HG02798 (cell line): ENCODE measurements around the gene DEFB110.
A peak's percentile ranks its signal among the peaks of the same experiment; 100 is the strongest.

Source experiments
- ATAC-seq: cut with Tn5 transposase; IDR thresholded peaks from one replicate; pipeline ENCODE4 v1.9.1; 2021; ENCODE audit warnings: mild to moderate bottlenecking; ENCODE audit not compliant: unreplicated experiment, poor library complexity

The DEFB110 gene

GRCh38 chr6:50021894-50022293 is at the start of gene DEFB110:
DEFB110 (minus strand) TSS chr6:50021994; CDS start chr6:50021935, 59 bp downstream.
- ATAC-seq: no peak

GRCh38 chr6:50070101-50070500 is 48.3 kb upstream of the DEFB110 start:
- ATAC-seq: no peak

GRCh38 chr6:50062051-50062450 is 40.3 kb upstream of the DEFB110 start:
- no peak for ATAC-seq

GRCh38 chr6:50056242-50056641 is 34.4 kb upstream of the DEFB110 start:
- peak; percentile 58 for ATAC-seq

GRCh38 chr6:50049829-50050228 is 28.0 kb upstream of the DEFB110 start, which contains the start of gene DEFB112:
DEFB112 (minus strand) TSS chr6:50049929; CDS start chr6:50049869, 60 bp downstream.
- no peak for ATAC-seq

GRCh38 chr6:50047026-50047425 is 25.2 kb upstream of the DEFB110 start:
- no peak for ATAC-seq

- no peak for ATAC-seq
These were observed 9.2 kb upstream of the DEFB110 start for GRCh38 chr6:50030777-50031562.

- ATAC-seq: no peak
These were observed 8.6 kb upstream of the DEFB110 start for GRCh38 chr6:50030350-50030749.

- ATAC-seq: no peak
These were observed 3.5 kb upstream of the DEFB110 start for GRCh38 chr6:50025258-50025657.

GRCh38 chr6:50007819-50008218 is 14.0 kb downstream of the DEFB110 start:
- no peak for ATAC-seq

- ATAC-seq: no peak
These were observed 18.7 kb downstream of the DEFB110 start for GRCh38 chr6:50003139-50003538.

- no peak for ATAC-seq
These were observed 26.5 kb downstream of the DEFB110 start for GRCh38 chr6:49995278-49995677.

GRCh38 chr6:49988900-49989299 is 32.9 kb downstream of the DEFB110 start:
- ATAC-seq: no peak

- no peak for ATAC-seq
These were observed 34.0 kb downstream of the DEFB110 start for GRCh38 chr6:49987749-49988148.

- no peak for ATAC-seq
These were observed 35.2 kb downstream of the DEFB110 start for GRCh38 chr6:49986551-49986950.

GRCh38 chr6:49982046-49982445 is 39.7 kb downstream of the DEFB110 start:
- no peak for ATAC-seq

GRCh38 chr6:49980898-49981297 is 40.9 kb downstream of the DEFB110 start:
- ATAC-seq: peak; percentile 33

GRCh38 chr6:49979584-49979983 is 42.2 kb downstream of the DEFB110 start:
- peak; percentile 49 for ATAC-seq

- peak; percentile 56 for ATAC-seq
These were observed 43.2 kb downstream of the DEFB110 start for GRCh38 chr6:49978332-49979226.

GRCh38 chr6:49969605-49970004 is 52.2 kb downstream of the DEFB110 start, which contains the start of gene DEFB113:
DEFB113 (minus strand) TSS chr6:49969625; CDS start chr6:49969625, 0 bp downstream.
- no peak for ATAC-seq
